Kidney epithelial cell (primary cell): Measurements from ENCODE around the gene RPUSD3. TPM values are rescaled to one million over a fixed set of nuclear protein-coding genes. Genes with fewer than 3 reads are reported as not detected.
A peak's percentile ranks its signal among the peaks of the same experiment; 100 is the strongest.

ENCODE experiments used
- DNase-seq: peaks from one replicate; pipeline ENCODE4 v3.0.0-alpha.2; 2010; ENCODE audit warnings: low read depth
- H3K27me3 ChIP-seq: 2 replicates; pipeline ENCODE4 v1.6.0; 2011; ENCODE audit warnings: low read length; ENCODE audit not compliant: control insufficient read depth, insufficient read depth
- H3K36me3 ChIP-seq: 2 replicates; pipeline ENCODE4 v1.5.1; 2011; ENCODE audit warnings: low read length; ENCODE audit not compliant: control insufficient read depth, insufficient read depth
- H3K4me3 ChIP-seq: 2 replicates; pipeline ENCODE4 v1.5.1; 2011; ENCODE audit warnings: low read depth, mild to moderate bottlenecking, control low read depth, low read length
- CTCF ChIP-seq: IDR thresholded peaks from 2 replicates; pipeline ENCODE4 v1.5.1; 2011; ENCODE audit warnings: mild to moderate bottlenecking, moderate library complexity, low read length, control low read depth, inconsistent platforms; ENCODE audit not compliant: insufficient read depth, poor library complexity, severe bottlenecking
- total RNA-seq: library from RNA; depleted of rRNA; stranded (reverse); fragments of >200 nt; gene quantifications from 2 replicates; pipeline ENCODE4 v1.2.3, GENCODE V29; 2015

RPUSD3 gene
- total RNA-seq, 1 donor from 2014 or later: 52.6 TPM

DNA sequence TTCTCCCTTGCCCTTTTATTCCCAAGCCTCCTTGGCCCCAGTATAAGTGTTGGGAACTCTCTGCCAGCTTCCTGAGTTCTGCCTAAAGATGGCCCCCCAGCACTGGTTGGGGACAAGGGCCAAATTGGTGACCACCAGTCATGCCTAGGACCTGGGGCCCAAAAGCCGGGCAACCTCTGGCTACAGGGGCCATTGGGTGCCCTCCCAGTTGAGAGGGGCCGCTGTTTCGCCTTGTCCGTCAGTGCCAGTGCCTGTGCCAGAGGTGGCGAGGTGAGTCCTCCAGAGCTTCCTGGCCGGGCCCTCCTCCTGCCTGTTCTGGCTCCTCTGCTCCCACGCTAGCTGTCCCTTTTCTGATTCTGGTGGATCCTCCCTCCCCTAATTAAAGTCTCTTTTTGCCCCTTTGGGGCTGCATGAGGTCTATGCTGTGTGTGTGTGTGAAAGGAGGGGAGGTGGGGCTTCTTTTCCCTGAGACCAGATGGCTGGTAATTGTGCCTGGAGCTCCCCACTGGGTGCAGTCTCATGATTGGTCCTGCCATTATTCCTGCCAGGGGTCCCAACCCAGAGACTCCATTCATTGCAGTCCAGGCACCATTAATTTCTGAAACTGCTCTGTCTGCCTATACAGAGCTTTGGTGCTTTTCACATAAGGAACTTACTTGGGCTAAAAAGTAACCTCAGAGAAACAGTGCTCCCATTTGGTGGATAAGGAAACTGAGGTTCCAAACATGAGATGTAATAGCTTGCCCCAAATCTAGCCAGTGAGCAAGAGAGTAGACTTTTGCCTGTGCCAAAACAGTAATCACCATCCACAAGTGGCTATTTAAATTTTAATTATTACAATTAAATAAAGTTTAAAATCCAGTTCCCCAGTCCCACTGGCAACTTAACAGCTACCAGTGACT, 36.9 kb downstream of the RPUSD3 start:
- Histone ChIP-seq H3K4me3 (no peak overlapping the region), H3K27me3 (no peaks in the 10 kb centered on the region), H3K36me3 (peaks cover 1% of the 10 kb centered on the region)
- no peak for TF ChIP-seq CTCF
- DNase-seq: no peak

GRCh38 chr3:9806137-9806536, 37.7 kb downstream of the RPUSD3 start:
- Histone ChIP-seq H3K4me3 (no peak overlapping the region), H3K36me3 (peaks cover 4% of the 10 kb centered on the region)
- TF ChIP-seq CTCF: no peak

GRCh38 chr3:9804996-9805395, 38.8 kb downstream of the RPUSD3 start:
- Histone ChIP-seq H3K4me3 (no peak overlapping the region), H3K36me3 (peaks cover 4% of the 10 kb centered on the region), H3K27me3 (no peaks in the 10 kb centered on the region)
- DNase-seq: no peak
- TF ChIP-seq CTCF: no peak

More at GRCh38 chr3:9806137-9806536, 37.7 kb downstream of the RPUSD3 start:
- no peak for DNase-seq
- no peaks in the 10 kb centered on the region for H3K27me3 ChIP-seq

GRCh38 chr3:9803494-9803893, 40.3 kb downstream of the RPUSD3 start:
- TF ChIP-seq CTCF: no peak
- Histone ChIP-seq H3K27me3 (no peaks in the 10 kb centered on the region), H3K4me3 (no peak overlapping the region), H3K36me3 (peaks cover 4% of the 10 kb centered on the region)
- DNase-seq: no peak

GRCh38 chr3:9800529-9800928, 43.3 kb downstream of the RPUSD3 start:
- no peaks in the 10 kb centered on the region for H3K27me3 ChIP-seq
- no peak overlapping the region for H3K4me3 ChIP-seq
- H3K36me3 ChIP-seq: peaks cover 4% of the 10 kb centered on the region
- peak; percentile 24 for TF ChIP-seq CTCF
- no peak for DNase-seq
